ENCODE results near the gene FANCI. TPM values are rescaled to one million over a fixed set of nuclear protein-coding genes. Genes with fewer than 3 reads are reported as not detected.

Gene FANCI
- total and polyA plus RNA-seq, 2 of the 13 experiments (the other 11 are each of a cell fraction or from before 2014, with no cell fraction given), result 15.7 to 68.8 TPM

DNA sequence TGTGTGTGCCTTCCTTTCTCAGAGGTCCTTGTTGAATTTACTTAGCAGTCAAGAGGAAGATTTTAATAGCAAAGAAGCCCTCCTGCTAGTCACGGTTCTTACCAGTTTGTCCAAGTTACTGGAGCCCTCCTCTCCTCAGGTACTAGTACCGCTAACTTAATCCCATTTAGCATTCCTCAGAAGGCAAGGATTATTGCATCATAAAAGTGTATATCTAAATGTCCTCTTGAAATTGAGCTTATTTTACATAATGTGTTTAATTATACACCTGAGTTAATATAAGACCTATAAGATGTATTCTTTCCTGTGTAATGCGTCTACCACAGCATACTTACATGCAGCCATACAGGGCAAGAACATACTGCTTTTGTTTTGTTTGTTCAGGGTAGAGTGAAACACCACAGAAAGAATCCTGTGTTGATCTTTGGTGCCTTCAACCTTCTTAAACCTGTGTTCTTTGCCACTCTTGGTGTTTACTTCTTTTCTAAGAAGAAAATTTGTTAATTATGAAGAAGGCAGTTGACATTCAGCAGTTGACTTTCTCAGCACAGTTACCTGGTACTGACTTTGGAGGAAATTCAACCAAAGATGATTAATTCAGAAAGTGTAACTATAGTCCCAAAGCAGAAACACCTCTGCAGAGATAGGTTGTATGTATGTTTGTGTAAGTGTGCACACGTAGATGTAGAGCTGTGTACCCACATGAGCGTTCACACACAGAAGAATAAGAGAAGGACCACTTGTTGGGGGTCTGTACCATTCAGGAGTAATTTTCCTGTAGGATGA lies 57.7 kb downstream of the FANCI start:
- Histone ChIP-seq H3K27me3 (ENCODE audit: control insufficient read depth in 1 of 2, insufficient read depth in 2 of 2, low read length in 2 of 2) (no peaks in the 10 kb centered on the region), H3K4me3 (replicated peaks in 1 of 3; ENCODE audit: insufficient read depth in 1 of 3, low read depth in 2 of 3, low read length in 3 of 3) (no peak overlapping the region), H3K36me3 (replicated peaks in 1 of 2; ENCODE audit: control insufficient read depth in 1 of 2, insufficient read depth in 2 of 2, low read length in 2 of 2) (peaks cover 7 to 31% of the 10 kb centered on the region in 2 experiments), H3K9me3 (ENCODE audit: low read length) (no peaks in the 10 kb centered on the region), H3K27ac (ENCODE audit: extremely low read length, insufficient read depth, low read length) (no peak overlapping the region), H3K4me2 (ENCODE audit: low read depth, low read length) (no peak overlapping the region), H2AFZ (ENCODE audit: low read length) (no peak overlapping the region), H3K79me2 (ENCODE audit: insufficient read depth, low read length) (no peaks in the 10 kb centered on the region), H3K9ac (ENCODE audit: insufficient read depth, low read depth, low read length) (no peak overlapping the region), H4K20me1 (ENCODE audit: insufficient read depth, low read length) (no peaks in the 10 kb centered on the region), H3K4me1 (ENCODE audit: insufficient read depth, low read length) (no peaks in the 10 kb centered on the region)
- ChIA-PET CTCF (ENCODE audit: low intra/inter-chr PET ratio, low total read pairs) (no interaction called here), POLR2A (no interaction called here)
- in situ Hi-C loops (cut with HindIII; ENCODE audit: extremely low pct_ligation_motif_present, low pct_unique_long_range_greater_than_20kb), result no loop called here
- BruUV-seq (replicated peaks), result no TSS peak
- FAIRE-seq (no peak), ATAC-seq (no peak), DNase-seq (ENCODE audit: low spot score) (no peak)
- TF ChIP-seq CEBPB (IDR thresholded peaks at IDR 0.05; ENCODE audit: borderline replicate concordance, low read depth, low read length), result peak; percentile 34; the same call in 1 of the 2 replicates
- TF ChIP-seq, protein P1, sequence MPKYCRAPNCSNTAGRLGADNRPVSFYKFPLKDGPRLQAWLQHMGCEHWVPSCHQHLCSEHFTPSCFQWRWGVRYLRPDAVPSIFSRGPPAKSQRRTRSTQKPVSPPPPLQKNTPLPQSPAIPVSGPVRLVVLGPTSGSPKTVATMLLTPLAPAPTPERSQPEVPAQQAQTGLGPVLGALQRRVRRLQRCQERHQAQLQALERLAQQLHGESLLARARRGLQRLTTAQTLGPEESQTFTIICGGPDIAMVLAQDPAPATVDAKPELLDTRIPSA (CRISPR knock-in tag; IDR thresholded peaks at IDR 0.05; ENCODE audit: borderline replicate concordance), result no peak
- TF ChIP-seq MZF1 (CRISPR knock-in tag; IDR thresholded peaks at IDR 0.05; ENCODE audit: borderline replicate concordance), result no peak
- peak; percentile 46; the same call in 1 of the 2 replicates for TF ChIP-seq ATF7 (IDR thresholded peaks at IDR 0.05)
- no peak for TF ChIP-seq ATF7 (CRISPR knock-in tag; IDR thresholded peaks at IDR 0.05)
- 90% methylated on average over 5 of the region's 5 CpGs for WGBS (ENCODE audit: low lambda C conversion rate)
- intact Hi-C loops (cut with micrococcal nuclease; ENCODE audit: unreplicated experiment), result loop anchor here (10.0 kb wide), 1 partner anchor 97 kb away; no protein-coding TSS in a partner anchor

DNA sequence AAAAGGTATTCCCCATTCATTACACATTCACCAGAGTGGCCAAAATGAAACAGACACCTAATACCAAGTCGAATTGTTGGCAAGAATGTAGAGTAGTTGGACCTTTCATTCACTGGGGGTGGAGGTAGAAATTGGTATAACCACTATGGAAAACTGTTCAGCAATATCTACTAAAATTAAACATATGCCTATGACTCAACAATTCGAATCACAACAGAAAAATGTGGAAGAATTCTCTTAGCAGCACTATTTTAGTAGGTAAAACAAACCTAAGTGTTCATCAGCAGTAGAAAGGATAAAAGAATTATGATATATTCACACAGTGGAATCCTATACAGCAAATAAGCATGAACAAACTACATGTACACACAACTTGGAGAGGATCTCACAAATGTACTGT lies 60.2 kb downstream of the FANCI start:
- CTCF ChIA-PET (ENCODE audit: low intra/inter-chr PET ratio, low total read pairs), result no interaction called here

More for the DNA sequence above, 60.2 kb downstream of the FANCI start:
- Histone ChIP-seq H3K4me2 (ENCODE audit: low read depth, low read length) (no peak overlapping the region), H4K20me1 (ENCODE audit: insufficient read depth, low read length) (no peaks in the 10 kb centered on the region), H3K9ac (ENCODE audit: insufficient read depth, low read depth, low read length) (no peak overlapping the region), H3K27me3 (ENCODE audit: control insufficient read depth in 1 of 2, insufficient read depth in 2 of 2, low read length in 2 of 2) (no peaks in the 10 kb centered on the region), H3K79me2 (ENCODE audit: insufficient read depth, low read length) (no peaks in the 10 kb centered on the region), H3K27ac (ENCODE audit: extremely low read length, insufficient read depth, low read length) (no peak overlapping the region), H3K9me3 (ENCODE audit: low read length) (no peaks in the 10 kb centered on the region), H3K4me1 (ENCODE audit: insufficient read depth, low read length) (no peaks in the 10 kb centered on the region), H2AFZ (ENCODE audit: low read length) (no peak overlapping the region), H3K4me3 (replicated peaks in 1 of 3; ENCODE audit: insufficient read depth in 1 of 3, low read depth in 2 of 3, low read length in 3 of 3) (no peak overlapping the region), H3K36me3 (replicated peaks in 1 of 2; ENCODE audit: control insufficient read depth in 1 of 2, insufficient read depth in 2 of 2, low read length in 2 of 2) (peaks cover 11 to 44% of the 10 kb centered on the region in 2 experiments)
- ATAC-seq, result no peak
- in situ Hi-C loops (cut with HindIII; ENCODE audit: extremely low pct_ligation_motif_present, low pct_unique_long_range_greater_than_20kb) (no loop called here), intact Hi-C loops (cut with micrococcal nuclease; ENCODE audit: unreplicated experiment) (loop anchor here (10.0 kb wide), 1 partner anchor 99 kb away; no protein-coding TSS in a partner anchor)
- FAIRE-seq, result no peak
- WGBS (ENCODE audit: low lambda C conversion rate), result 84% methylated on average over 2 of the region's 2 CpGs
- POLR2A ChIA-PET, result no interaction called here
- TF ChIP-seq YEATS4 (CRISPR knock-in tag; IDR thresholded peaks at IDR 0.05; ENCODE audit: borderline replicate concordance), result no peak
- DNase-seq (ENCODE audit: low spot score), result no peak
- BruUV-seq (replicated peaks), result no TSS peak

All from HepG2 (cell line).